Ureter (tissue), 1 donor: ENCODE measurements around the gene SPN. TPM values are rescaled to one million over a fixed set of nuclear protein-coding genes. Genes with fewer than 3 reads are reported as not detected.
"Not testable (repeated sequence)": the region's sequence is repeated elsewhere in the genome, so short reads cannot be mapped to it uniquely, and the experiment has no call there.

Experiments
- DNase-seq: peaks from one replicate; pipeline ENCODE4 v3.0.0-alpha.2; 2020; ENCODE audit warnings: low spot score
- total RNA-seq: library from RNA; stranded (reverse); gene quantifications from one replicate; pipeline ENCODE4 v1.2.4, GENCODE V29; 2023
- donor health status: DM: yes; HTN: yes; CAD: no.

Gene SPN
- total RNA-seq, 1 donor from 2014 or later: 4.2 TPM

- no peak for DNase-seq
Observed at GRCh38 chr16:29701214-29701555, 38.1 kb downstream of the SPN start.

- DNase-seq: no peak
Observed at GRCh38 chr16:29702269-29702668, 39.2 kb downstream of the SPN start.

GRCh38 chr16:29705030-29705429 lies 42.0 kb downstream of the SPN start:
- DNase-seq: no peak

DNA sequence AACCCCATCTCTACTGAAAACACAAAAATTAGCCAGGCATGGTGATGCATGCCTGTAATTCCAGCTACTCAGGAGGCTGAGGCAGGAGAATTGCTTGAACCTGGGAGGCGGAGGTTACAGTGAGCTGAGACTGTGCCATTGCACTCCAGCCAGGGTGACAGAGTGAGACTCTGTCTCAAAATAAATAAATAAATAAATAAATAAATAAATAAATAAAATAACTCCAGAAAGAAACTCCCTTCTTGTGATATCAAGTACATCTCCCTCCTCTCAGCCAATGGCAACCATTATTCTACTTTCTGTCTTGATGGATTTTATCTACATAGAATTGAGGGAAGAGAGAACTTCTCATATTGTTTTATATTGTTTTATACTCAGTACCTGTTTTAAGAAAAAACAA lies 44.1 kb downstream of the SPN start:
- not testable (repeated sequence) for DNase-seq

DNA sequence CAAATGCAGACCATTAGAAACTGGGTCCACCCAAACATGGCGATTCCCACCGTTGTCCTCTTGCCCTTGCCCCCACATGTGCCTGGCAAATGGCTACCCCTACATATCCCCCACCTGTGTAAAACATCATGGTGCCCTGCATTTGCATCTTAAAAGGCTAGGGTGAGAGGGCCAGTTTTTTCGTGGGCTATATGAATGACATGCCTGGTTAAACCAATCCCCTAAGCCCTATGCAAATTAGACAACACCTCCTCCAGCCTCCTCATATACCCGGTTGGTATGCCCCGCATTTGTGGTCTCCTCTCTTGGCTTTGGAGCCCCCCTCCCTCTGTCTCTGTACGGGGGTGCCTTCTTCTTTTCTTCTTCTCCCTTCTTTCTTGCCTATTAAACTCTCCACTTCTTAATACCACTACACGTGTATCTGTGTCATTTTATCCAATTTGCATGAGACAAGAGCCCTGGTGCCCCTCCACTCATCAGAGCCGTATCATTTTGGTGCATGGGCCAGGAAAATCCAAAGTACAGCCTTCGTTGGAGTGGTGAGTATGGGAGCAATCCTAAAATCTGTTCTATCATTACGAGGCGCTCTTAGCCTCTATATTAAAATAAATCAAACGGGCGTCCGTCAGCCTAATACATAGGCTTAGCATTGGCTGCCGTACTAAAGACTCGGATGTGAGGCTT lies 46.0 kb downstream of the SPN start:
- DNase-seq: no peak

GRCh38 chr16:29709657-29710056 lies 46.6 kb downstream of the SPN start:
- DNase-seq: not testable (repeated sequence)

DNA sequence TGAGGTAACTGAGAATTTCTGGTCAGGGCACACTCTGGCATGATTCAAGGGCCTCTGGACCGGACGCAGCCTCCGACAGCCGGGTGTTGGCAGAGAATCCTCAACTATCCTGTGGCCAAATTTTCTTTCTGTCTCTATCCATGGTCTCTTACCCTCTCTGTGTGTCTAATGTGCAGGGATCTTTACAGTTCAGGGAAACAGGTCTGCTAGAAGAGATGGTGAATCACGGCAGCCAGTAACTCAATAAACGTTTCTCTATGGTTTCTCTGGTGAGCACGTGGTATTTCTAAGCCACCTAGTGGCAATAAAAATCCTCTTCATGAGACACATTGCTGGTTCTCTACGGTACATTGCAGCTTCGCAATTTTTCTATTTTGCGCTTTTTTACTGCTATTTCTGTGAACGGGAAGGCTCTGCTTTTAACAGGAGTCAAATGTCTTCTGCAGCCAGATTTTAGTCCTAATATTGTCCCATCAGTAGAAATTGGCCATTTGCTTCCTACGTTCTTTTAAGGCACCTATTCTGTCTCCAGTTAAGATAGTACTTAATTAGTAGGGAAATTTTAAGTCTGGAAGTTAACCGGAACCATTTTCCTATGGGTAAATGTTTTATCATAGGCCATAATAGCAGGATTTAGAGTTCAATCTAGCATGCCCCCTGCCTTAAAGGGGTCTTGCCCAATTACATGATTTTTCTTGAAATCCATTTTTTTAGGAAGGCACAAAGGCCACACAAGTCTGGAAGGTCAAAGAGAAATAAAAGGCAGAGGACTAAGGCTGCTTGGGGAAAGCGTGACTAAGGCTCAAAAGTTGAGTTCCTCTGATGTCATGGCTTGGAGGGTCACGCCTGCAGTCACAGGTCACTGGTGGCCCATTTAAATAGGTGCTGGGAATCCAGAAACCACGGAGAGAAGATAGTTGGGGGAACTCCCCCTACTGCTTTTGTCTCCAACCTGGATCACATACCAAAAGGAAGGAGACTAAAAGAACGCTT lies 47.5 kb downstream of the SPN start:
- no peak for DNase-seq

DNA sequence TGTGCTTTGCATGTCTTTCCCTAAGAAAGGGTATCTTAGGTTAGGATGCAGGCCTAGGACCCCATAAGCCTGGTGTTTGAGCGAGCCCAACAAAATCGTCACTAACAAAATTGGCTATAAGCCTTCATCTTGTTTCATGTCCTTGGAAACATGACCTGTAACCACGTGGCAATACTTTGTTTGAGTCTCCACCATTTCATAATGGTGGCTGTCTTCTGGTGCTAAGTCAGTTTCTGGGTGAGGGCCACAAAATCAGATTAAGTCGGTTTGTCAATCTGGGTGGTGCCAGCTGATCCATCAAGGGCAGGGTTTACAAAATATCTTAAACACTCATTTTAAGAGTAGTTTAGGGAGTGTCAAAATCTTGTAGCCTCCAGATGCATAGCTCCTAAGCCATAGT lies 49.8 kb downstream of the SPN start:
- no peak for DNase-seq

GRCh38 chr16:29714396-29714795 lies 51.3 kb downstream of the SPN start:
- DNase-seq: no peak

DNA sequence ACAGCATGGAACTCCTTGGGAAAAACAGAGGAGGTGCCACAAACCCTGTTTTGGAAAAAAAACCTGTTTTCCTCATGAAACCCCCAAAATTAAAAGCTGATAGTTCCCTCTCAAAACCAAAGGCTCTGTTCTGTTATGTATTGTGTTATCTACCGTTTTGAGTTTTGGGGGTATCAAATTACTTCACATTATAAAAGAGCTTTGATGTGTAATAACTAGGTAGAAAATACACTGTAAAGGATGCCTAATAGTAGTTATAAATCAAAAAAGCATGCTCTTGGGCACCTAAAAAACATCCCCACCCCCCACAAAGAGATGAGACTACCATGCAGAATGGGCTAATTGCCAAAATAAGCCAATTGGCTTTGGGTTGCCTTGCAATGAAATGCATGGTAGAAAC lies 51.9 kb downstream of the SPN start:
- DNase-seq: no peak

- DNase-seq: no peak
Observed at GRCh38 chr16:29717113-29717512, 54.1 kb downstream of the SPN start.

DNA sequence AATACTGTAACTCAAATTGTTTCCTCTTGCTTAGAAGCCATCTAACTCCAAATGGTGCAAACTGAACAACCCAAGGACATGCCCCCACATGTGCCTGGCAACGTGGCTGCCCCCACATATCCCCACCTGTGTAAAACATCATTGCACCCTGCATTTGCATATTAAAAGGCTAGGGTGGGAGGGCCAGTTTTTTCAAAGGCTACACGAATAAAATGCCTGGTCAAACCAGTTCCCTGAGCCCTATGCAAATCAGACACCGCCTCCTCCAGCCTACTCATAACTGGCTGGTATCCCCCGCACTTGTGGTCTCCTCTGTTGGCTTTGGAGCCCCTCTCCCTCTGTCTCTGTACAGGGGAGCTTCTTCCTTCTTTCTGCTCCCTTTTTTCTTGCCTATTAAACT lies 56.0 kb downstream of the SPN start:
- DNase-seq: no peak

Other genes starting within 250 kb of the SPN start
- 7.8 TPM for gene BOLA2, start 208.9 kb upstream of the SPN start, total RNA-seq
- 43.4 TPM for gene SLX1B, start 208.7 kb upstream of the SPN start, total RNA-seq
- 3.3 TPM for gene SULT1A4, start 203.3 kb upstream of the SPN start, total RNA-seq
- 138 TPM for gene NPIPB12, start 156.8 kb upstream of the SPN start, total RNA-seq
- gene QPRT, start 15.9 kb downstream of the SPN start, total RNA-seq: 24.7 TPM
- 1.6 TPM for gene C16orf54, start 82.7 kb downstream of the SPN start, total RNA-seq
- not detected for gene ZG16, start 115.0 kb downstream of the SPN start, total RNA-seq
- 34.3 TPM for gene KIF22, start 127.5 kb downstream of the SPN start, total RNA-seq
- 143 TPM for gene MAZ, start 143.3 kb downstream of the SPN start, total RNA-seq
- gene PRRT2, start 148.9 kb downstream of the SPN start, total RNA-seq: 10.6 TPM
- gene PAGR1, start 152.9 kb downstream of the SPN start, total RNA-seq: 20.7 TPM
- 158 TPM for gene MVP, start 157.2 kb downstream of the SPN start, total RNA-seq
- 71.4 TPM for gene CDIPT, start 200.0 kb downstream of the SPN start, total RNA-seq
- gene SEZ6L2, start 236.3 kb downstream of the SPN start, total RNA-seq: 7.5 TPM
- 1.2 TPM for gene ASPHD1, start 237.2 kb downstream of the SPN start, total RNA-seq